ENCODE data around the gene NPEPL1. TPM values are rescaled to one million over a fixed set of nuclear protein-coding genes. Genes with fewer than 3 reads are reported as not detected.

Gene NPEPL1
- total and polyA plus RNA-seq, 2 of the 8 experiments (the other 6 are each of a cell fraction or from before 2014, with no cell fraction given) = 12.4 to 26.8 TPM

- TF ChIP-seq NANOG (IDR thresholded peaks at IDR 0.05; ENCODE audit: insufficient read depth, low read depth, low read length, poor library complexity, severe bottlenecking) = no peak
Observed at GRCh38 chr20:58685988-58686387, 6.6 kb upstream of the NPEPL1 start (continued).

Measured in H1 (cell line).